ENCODE measurements around the gene SNAP29.
A peak's percentile ranks its signal among the peaks of the same experiment; 100 is the strongest.
"Not testable (repeated sequence)": the region's sequence is repeated elsewhere in the genome, so short reads cannot be mapped to it uniquely, and the experiment has no call there.

SNAP29 gene

GRCh38 chr22:20903093-20903492 lies 44.3 kb downstream of the SNAP29 start:
- DNase-seq = no peak

- DNase-seq = no peak
Measured at GRCh38 chr22:20904008-20904979, 45.5 kb downstream of the SNAP29 start.

- no peak for DNase-seq
Measured at GRCh38 chr22:20904980-20905355, 46.2 kb downstream of the SNAP29 start.

GRCh38 chr22:20905415-20906386 lies 46.9 kb downstream of the SNAP29 start:
- no peak for DNase-seq

- DNase-seq = no peak
Measured at GRCh38 chr22:20906387-20906767, 47.6 kb downstream of the SNAP29 start.

GRCh38 chr22:20908717-20909116 lies 49.9 kb downstream of the SNAP29 start:
- DNase-seq = not testable (repeated sequence)

GRCh38 chr22:20909543-20910303 lies 50.9 kb downstream of the SNAP29 start:
- no peak for DNase-seq

GRCh38 chr22:20912494-20912893 lies 53.7 kb downstream of the SNAP29 start:
- DNase-seq = no peak

GRCh38 chr22:20916916-20917810 lies 58.4 kb downstream of the SNAP29 start, which contains the start of gene CRKL:
Gene CRKL, plus strand, starts transcription at chr22:20917407. Its CDS starts 528 bp downstream, at chr22:20917935.
- DNase-seq = peak; percentile 99

GRCh38 chr22:20918663-20919218 lies 59.9 kb downstream of the SNAP29 start:
- DNase-seq = peak; percentile 56

- DNase-seq = no peak
Measured at GRCh38 chr22:20919718-20920117, 60.9 kb downstream of the SNAP29 start.

- DNase-seq = no peak
Measured at GRCh38 chr22:20920881-20921203, 62.0 kb downstream of the SNAP29 start.

- DNase-seq = no peak
Measured at GRCh38 chr22:20922141-20922751, 63.4 kb downstream of the SNAP29 start.

- no peak for DNase-seq
Measured at GRCh38 chr22:20926243-20926642, 67.4 kb downstream of the SNAP29 start.

GRCh38 chr22:20927940-20928572 lies 69.2 kb downstream of the SNAP29 start:
- no peak for DNase-seq

- no peak for DNase-seq
Measured at GRCh38 chr22:20928573-20928967, 69.8 kb downstream of the SNAP29 start.

- no peak for DNase-seq
Measured at GRCh38 chr22:20930004-20930403, 71.2 kb downstream of the SNAP29 start.

GRCh38 chr22:20930435-20930834 lies 71.6 kb downstream of the SNAP29 start:
- not testable (repeated sequence) for DNase-seq

GRCh38 chr22:20931126-20931654 lies 72.4 kb downstream of the SNAP29 start:
- DNase-seq = no peak

GRCh38 chr22:20933910-20934309 lies 75.1 kb downstream of the SNAP29 start:
- no peak for DNase-seq

Measured in islet precursor cell (in vitro differentiated cells).